NAMALWA (cell line): Measurements from ENCODE around the gene SLC22A23.

Source experiments
- DNase-seq: peaks from one replicate; pipeline ENCODE4 v3.0.0-alpha.2; 2015; ENCODE audit warnings: low spot score

SLC22A23 gene

DNA sequence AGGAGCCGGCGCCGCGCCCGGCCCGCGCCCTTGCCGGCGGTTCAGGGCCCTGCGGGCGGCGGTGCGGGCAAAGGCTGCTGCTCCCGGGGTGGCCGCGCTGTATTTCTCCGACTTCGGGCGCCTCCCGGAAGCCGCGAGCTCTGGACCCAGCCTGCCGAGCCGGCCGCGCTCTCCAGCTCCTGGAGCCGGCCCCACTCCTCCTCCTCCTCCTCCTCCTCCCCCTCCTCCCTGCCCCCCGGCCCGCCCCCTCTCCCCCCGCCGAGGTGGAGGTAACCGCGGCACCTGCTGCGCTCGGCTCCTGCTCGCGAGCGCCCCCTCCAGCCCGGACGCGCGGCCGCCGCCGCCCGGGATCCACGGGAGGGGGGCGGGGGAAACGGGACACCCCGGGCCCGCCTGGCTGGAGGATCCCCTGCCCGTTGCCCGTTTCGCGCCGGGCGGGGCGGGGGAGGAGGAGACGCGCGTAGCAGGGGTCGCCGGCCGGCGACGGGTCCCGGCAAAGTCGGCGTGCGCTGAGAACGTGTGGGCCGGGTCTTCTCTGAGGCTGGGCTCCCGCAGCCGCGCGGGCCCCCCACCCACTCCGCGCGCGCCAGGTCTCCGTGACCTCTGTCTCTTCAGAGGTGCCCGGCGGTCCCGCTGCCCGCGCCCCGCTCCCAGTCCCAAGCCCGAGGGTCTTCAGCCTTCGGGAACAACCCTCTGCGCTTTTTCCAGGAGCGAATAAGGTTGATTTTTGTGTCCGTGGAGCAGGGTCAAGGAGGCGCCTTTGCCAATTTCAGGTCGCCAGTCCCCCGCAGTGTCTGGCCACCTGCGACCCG lies at the start of gene SLC22A23:
Gene SLC22A23 (minus strand): TSS at position 153 of the 812 bp plus-strand sequence. CDS start 491 bp downstream, outside the sequence.
- DNase-seq = peak; percentile 33

DNA sequence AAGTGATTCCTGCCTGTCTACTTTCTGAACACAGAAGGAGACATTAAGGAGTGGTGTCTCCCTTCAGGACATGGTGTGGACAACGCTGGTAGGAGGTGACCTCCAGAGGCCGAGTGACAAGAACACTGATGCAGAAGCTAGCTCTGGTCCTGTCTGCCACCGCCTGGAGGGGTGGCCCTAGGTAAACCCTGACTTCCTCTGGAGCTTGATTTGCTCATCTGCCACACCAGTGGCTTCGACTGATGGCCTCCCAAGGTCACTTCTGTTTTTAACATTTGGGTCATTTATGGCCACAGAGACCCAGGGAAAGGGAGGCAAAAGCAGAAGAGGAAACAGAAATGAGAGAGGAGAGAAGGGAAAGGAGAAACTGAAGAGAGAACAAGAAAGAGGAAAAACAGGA lies 49.4 kb upstream of the SLC22A23 start:
- no peak for DNase-seq

- no peak for DNase-seq
These were observed 48.3 kb upstream of the SLC22A23 start for GRCh38 chr6:3504938-3505805.

DNA sequence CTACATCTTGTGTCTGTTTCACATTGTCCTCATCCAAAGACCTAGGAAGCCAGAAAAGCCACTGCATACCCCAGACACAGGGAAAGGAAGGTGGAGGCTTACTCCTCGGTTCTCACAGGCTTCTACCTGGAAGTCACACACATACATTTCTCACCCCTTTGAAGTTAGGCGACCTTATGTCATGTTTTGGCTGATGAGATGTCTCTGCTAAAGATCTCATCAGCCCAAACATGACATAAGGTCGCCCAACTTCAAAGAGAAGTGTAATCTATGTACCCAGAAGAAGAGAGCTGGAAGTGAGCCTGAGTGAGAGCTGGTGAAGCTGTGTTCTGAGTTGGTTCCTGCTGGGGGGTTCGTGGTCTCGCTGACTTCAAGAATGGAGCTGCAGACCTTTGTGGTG lies 47.5 kb upstream of the SLC22A23 start:
- DNase-seq = no peak

- no peak for DNase-seq
These were observed 45.1 kb upstream of the SLC22A23 start for GRCh38 chr6:3501826-3502500.

DNA sequence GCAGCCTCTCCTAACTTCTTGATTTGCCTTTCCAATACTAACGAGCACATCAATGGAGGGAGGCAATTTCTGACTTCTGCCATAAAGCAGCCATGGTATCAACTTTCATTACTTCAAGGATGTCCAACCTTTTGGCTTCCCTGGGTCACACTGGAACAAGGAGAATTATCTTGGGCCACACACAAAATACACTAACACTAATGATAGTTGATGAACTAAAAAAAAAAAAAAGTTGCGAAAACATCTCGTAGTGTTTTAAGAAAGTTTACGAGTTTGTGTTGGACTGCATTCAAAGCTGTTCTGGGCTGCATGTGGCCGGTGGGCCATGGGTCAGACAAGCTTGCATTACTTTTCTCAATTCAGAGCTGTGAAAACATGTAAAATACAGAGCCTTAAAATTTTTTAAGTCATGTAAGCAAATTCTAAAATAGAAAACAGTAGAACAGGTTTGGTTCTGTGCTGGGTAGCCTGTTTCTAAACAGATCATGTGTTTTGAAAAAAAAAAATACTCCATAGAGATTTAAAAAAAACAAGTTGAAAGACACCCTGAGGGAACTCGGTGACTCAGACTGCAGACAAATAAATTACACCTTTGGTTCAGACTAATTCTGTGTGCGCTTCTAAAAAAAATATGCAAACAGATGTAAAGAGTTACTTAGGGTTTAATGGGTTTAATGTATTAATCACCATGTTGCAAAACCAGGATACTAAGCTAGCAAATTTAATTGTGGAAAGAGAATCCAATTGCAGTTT lies 43.6 kb upstream of the SLC22A23 start:
- DNase-seq = no peak

DNA sequence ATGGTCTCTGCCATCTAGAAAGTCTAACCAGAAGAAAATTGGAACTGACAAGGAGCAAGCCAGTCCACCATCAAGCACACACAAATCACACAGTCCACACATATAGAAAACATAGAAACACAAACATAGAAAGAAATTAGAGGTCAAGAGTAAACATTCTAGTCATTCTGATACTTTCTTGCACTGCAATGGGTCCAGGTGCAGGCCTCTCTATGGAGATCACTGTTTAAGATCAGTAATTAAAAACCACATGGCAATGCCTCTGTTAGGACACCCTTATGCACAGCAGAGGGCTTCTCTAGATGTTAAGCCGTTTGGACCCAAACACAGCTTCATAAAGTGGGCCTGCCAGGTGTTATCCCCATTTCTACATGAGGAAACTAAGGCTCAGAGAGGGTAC lies 42.8 kb upstream of the SLC22A23 start:
- no peak for DNase-seq

- DNase-seq = no peak
These were observed 39.5 kb upstream of the SLC22A23 start for GRCh38 chr6:3496395-3496794.

DNA sequence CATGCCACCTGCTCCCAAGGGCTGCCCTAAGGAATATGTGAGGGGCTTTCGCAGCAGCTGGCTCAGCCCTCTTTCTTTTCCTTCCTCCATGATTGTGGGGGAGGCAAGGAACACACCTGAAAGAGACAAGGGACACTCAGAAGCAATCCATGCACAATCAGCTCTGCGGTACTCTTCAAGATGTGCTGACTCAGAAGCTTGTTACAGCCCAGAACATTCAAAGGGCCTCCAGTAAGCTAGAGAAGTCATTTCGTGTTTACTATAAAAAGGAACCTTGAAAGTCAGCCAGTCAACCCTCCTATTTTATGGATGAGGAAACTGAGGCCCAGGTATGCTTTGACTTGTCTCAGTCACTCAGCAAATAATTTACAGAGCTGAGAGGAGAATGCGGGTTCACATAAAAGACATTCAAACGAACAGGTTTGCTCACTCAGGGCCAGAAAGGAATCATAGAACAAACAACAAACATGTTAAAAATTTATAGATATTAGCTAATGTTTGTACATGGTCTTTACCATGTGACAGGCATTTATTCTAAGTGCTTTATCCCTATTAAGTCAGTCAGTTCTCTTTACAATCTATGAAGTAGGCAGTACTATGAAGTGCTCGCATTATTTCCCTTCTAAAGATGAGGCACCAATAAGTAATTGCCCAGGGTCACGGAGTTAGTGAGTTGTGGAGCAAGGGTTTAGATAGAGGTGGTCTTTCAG lies 37.7 kb upstream of the SLC22A23 start:
- no peak for DNase-seq

- DNase-seq = no peak
These were observed 33.8 kb upstream of the SLC22A23 start for GRCh38 chr6:3490625-3490980.

DNA sequence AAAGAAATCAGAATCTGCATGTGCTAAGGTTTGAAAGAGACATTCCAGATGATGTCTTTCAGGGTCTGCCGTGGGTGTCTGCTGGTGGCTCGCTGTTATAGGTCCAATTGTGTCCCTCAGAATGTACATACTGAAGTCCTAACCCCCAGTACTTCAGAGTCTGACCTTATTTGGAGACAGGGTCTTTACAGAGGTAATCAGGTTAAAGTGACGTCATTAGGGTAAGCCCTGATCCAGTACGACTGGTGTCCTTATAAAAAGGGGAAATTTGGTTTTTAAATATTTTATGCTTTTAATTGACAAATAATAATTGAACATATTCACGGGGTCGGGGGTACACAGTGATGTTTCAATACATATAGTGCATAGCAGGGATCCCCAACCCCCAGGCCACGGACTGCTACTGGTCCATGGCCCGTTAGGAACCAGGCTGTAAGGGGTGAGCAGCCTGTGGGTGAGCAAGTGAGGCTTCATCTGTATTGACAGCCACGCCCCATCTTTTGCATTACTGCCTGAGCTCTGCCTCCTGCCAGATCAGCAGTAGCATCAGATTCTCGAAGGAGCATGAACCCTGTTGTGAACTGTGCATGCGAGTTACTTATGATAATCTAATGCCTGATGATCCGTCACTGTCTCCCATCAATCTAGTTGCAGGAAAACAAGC lies 33.2 kb upstream of the SLC22A23 start:
- no peak for DNase-seq

GRCh38 chr6:3489027-3489757 lies 32.3 kb upstream of the SLC22A23 start:
- no peak for DNase-seq

DNA sequence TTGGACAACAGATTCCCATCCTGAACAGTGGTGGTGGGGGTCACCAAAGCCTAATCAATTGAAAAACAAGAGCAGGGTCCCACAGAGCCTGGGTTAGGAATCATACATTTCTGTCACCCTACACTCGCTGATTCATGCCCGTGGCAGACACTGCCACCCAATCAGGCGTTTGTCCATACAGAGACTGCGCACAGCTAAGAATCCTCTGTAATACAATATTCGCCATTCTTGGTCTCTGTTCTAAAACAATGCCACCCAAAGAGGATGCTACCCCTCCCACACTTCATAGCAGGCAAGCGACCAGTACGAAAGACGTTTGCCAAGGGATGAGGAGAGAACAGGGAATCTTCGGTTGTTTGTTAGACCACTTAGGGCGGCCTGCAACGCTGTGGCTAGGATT lies 28.1 kb upstream of the SLC22A23 start:
- no peak for DNase-seq

- DNase-seq = no peak
These were observed 27.3 kb upstream of the SLC22A23 start for GRCh38 chr6:3484192-3484591.

DNA sequence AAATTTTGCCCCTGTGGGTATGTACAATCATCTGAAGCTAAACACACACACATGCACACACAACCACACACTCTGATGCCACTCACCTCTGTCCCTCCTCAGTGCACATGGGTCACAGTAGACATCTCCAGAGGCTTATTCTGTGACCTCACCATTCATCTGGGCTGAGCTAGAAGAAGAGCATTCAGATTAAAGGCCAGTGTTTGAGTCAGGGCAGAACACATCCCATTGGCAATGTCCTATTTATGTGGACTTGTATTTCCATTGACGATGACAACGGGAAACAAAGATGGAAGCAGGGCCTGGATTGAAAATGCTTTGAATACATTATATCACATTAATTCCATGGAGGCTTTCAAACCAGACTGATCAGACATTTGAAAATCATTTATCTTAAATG lies 26.8 kb upstream of the SLC22A23 start:
- no peak for DNase-seq

- DNase-seq = no peak
These were observed 26.0 kb upstream of the SLC22A23 start for GRCh38 chr6:3482869-3483268.

DNA sequence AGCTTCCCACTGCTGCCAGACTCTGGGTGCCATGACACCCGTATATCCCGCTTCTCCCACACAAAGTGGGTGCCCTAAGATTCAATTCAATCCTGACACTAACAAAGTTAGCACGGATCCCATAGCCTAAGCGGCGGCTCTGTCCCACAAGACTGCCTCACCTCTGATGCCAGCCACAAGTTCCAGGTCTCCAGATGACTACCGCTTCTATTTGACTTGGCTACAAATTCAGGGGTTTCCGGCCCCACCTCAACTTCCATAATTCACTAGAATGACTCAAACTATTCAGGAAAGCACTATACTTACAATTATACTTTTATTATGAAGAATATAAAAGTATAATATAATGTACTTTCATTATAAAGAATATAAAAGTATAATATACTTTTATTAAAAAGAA lies 24.8 kb upstream of the SLC22A23 start:
- no peak for DNase-seq

DNA sequence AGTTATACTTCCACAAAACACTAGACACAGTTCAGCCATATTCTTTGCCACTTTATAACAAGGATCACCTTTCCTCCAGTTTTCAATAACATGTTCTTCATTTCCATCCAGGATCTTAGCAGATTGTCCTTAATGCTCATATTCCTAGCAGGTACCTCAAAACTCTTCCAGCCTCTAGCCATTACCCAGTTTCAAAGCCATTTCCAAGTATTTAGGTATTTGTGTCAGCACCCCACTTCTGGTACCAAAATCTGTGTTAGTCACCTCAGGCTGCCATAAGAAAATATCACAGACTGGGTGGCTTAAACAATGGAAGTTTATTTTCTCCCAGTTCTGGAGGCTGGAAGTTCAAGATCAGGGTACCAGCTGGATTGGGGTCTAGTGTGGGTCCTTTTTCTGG lies 23.2 kb upstream of the SLC22A23 start:
- no peak for DNase-seq

DNA sequence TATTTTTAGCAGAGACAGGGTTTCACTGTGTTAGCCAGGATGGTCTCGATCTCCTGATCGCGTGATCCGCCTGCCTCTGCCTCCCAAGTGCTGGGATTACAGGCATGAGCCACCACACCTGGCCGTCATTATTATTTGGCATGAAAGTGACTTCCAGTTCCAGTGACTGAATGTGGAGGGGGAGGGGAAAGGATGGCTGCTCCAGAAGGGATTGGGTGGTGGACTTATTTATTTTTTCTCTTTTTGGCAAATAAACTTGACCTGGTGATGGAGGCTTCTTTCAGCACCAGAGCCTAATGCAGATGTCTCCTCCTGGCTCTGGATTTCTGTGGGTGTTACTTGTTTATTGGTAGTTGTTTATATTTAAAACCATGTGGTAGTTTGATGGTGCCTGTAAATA lies 16.9 kb upstream of the SLC22A23 start:
- DNase-seq = no peak

- DNase-seq = no peak
These were observed 14.9 kb upstream of the SLC22A23 start for GRCh38 chr6:3471711-3472110.
